HG02623 (cell line): Measurements from ENCODE around the gene CCNL2.
A peak's percentile ranks its signal among the peaks of the same experiment; 100 is the strongest.

Experiments used
- ATAC-seq: cut with Tn5 transposase; IDR thresholded peaks from one replicate; pipeline ENCODE4 v1.9.1; 2021; ENCODE audit warnings: moderate library complexity; ENCODE audit not compliant: unreplicated experiment

Gene CCNL2

GRCh38 chr1:1358433-1359271, 40.5 kb downstream of the CCNL2 start, which contains the start of gene MXRA8:
TSS of gene MXRA8 (minus strand) at chr1:1358555. CDS start at chr1:1358504, 51 bp downstream.
- ATAC-seq, result no peak

- ATAC-seq, result no peak
These were observed 41.2 kb downstream of the CCNL2 start for GRCh38 chr1:1357871-1358432.

DNA sequence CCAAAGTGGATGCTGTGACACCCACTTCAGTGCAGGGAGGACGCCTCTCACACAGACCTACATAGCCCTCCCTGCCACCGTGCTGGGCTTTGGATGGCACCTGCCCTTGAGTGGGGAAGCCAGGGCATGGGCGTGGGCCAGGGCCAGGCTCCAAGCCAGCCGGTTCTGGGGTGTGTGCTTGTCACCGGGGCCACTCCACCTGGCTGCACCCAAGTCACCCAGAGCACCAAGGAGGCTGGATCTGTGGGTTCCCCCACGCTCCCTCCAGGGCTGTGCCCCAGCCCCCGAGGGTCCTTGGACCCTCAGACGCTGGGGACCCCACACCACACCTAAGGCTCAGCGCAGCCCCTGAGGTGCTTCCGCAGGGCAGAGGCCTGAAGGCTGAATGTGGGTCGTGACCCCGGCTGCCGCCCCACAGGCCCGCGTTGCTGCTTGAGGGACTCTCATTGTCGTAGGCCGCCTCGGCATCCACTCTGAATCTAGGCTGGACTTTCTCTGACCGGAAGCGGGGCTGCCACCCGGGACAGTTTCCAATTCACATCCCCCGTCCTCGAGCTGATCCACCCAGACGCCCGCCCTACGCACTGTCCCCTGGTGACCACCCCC, 42.2 kb downstream of the CCNL2 start:
- ATAC-seq, result no peak

DNA sequence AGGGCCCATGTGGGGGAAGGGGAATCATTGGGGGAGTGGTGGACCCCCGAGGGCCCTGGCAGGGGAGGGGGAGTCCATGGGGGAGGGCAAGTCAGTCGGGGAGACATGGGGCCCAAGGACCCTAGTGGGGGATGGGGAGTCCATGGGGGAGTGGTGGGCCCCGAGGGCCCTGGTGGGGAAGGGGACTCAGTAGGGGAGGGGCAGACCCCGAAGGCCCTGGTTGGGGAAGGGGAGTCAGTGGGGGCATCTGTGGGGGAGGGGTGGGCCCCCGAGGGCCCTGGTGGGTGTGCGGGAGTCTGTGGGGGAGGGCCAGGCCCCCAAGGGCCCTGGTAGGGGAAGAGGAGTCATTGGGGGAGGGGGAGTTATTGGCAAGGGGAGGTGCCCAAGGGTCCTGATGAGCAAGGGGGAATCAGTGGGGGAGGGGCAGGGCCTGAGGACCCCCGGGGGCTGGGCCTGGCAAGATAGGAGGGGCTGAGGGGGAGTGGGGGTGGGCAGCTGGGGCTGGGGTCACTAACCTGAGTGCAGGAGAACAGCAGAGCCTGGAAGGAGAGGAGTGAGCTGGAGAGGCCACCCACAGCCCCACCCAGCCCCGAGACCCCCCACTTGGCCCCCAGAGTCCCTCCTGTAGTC, 42.9 kb downstream of the CCNL2 start:
- ATAC-seq, result no peak

DNA sequence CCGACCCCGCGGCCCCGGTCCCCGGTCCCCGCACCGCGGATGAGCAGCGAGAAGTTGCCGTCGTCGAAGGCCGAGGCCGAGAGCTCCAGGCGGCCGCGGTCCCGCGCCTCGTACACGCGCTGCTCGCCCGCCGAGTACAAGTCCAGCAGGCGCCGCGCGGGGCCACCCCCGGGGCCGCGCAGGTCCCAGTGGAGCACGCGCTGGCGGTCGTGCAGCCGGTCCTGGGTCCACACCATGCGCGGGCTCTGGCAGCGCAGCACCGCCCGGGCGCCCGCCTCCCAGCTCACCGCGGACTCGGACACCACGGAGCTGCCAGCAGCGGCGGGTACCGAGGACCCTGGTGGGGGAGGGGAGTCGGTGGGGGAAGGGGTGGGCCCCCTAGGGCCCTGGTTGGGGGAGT, 43.7 kb downstream of the CCNL2 start:
- no peak for ATAC-seq

DNA sequence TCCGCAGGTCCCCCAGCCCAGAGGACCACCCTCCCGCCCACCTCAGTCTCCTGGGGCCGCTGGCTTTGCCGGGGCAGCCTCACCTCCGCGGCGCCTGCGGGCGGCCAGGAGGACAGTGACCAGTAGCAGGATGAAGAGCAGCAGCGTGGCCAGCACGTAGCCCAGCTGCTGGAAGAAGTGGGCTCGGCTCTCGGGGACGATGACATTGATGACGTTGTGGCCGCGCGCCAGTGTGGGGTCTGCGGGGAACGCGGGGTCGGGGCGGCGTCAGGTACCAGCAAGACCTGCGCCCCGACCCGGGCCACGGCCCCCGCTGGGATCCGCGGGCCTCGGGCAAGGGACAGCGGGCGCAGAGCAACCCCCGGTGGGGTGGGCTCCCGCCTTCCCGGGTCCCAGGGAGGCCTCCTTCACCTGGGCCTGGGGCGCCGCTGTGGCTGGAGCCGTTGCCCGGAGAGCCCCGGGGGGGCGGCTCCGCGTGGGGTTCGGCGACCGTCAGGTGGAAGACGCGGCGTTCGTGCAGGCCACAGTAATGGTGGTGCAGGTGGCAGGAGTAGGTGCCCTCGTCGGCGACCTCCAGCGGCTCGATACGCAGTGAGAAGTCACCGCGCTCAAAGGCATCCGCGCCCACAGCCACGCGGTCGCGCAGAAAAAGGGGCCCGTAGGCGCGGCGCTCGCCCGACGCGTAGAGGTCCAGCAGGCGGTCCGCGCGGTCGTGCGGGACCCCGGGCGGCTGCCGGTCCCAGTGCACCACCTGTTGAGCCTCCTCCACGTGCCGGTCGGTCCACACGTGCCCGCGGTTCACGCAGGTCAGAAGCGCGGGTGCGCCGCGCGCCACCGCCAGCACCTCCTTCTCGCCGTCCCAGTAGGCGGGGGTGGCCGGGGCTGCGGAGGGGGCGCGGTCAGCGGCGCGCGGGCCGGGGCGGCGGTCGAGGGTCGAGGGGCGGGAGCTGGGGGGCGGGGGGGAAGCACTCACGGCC, 44.6 kb downstream of the CCNL2 start:
- no peak for ATAC-seq

DNA sequence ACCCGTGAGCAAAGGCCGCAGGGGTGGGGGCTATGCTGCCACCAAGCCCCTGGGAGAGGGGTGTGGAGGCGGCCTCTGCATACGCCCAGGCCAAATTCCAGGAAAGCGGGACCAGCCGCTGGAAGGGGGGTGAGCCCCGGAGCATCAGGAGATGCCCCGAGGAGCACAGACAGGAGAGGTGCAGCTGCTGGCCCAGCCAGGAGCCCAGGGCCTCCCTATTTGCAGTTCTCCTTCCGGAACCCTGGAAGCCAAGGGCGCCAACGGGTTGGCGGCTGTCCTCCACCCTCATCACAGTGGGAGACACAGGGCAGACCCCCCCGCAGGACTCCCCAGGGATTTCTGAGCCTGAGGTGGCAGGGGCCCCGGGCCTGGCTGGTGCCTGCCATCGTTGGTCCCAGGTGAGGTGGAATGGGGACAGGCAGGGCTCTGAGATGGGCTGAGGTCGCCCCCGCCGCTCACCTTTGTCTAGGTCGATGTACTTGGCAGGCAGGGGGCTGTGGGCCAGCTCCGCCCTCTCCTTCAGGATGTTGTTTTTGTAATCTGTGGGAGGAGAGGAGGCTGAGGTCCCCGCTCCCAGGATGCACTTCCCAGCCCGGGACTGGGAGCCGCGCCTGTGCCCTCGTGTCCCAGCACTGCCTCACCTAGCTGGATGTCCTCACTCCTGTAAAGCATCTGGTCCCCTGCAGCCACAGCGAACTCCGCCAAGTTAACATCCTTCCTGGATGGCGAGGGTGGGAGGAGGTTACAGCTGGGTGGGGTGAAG, 45.6 kb downstream of the CCNL2 start:
- ATAC-seq, result no peak

DNA sequence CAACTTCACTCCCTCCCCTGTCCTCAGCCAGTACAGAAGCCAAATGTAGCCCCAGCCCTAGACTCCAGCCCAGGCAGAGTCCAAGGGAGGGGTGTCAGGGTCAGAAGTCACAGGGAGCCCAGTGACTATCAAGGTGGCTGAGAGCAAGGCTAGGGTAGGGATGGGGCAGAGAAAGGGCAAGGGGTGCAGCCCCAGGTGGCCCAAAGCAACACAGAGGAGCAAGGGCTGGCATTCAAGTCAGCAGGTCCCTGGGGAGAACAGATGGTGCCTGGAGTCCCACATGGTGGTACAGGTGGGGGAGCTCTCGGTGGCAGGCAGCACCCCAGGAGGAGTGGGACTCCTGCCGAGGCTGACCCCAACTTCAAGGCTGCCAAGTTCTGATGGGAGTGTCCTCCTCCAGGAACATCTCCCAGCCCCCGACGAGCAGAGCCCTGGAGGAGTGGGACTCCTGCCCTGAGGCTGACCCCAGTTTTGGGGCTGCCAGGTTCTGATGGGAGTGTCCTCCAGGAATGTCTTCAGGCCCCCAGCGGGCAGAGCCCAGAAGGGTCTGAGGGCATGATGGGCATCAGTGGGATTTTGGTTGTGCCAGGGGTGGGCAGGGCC, 46.2 kb downstream of the CCNL2 start:
- ATAC-seq, result no peak

GRCh38 chr1:1351511-1352427, 47.4 kb downstream of the CCNL2 start:
- no peak for ATAC-seq

DNA sequence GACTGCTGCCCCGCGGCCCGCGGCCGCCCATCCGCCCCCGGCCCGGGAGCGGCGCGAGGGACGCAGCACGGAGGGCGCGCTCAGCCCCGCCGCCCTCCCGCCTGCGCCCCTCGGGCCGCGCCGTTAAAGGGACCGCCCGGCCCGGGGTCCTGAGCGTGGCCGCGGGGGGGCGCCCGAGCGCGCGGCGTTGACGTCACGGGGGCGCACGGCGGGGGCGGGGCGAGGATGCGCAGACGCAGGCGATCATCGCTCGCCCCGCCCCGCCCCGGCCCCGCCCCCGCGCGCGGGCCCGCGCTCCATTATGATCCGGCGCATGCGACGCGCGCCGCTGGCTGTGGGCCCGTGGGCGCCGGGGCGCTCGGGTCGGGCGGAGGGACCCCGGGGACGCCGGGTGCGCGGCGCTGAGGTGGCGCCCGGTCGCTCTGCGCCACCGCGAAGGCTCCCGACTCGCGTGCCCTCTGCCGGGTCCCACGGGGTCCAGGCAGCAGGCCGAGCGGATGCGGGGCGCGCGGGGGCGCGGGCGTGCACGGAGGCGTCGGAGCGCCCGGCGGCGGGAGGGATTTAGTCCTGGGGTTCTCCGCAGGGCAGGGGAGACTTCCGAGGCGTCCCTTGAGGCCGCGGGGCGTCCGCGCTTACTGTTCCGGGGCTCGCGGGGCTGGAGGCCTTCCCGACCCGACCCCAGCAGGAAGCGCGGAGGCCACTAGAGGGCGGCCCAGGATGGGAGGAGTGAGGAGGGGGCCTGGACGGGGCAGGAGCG, 49.7 kb downstream of the CCNL2 start, which contains the start of gene DVL1:
Gene DVL1, minus strand, starts transcription at position 163 of the 757 bp plus-strand sequence. CDS start 353 bp downstream, outside the sequence.
- peak; percentile 63 for ATAC-seq

- ATAC-seq, result peak; percentile 34
These were observed 50.5 kb downstream of the CCNL2 start for GRCh38 chr1:1348420-1349255.

DNA sequence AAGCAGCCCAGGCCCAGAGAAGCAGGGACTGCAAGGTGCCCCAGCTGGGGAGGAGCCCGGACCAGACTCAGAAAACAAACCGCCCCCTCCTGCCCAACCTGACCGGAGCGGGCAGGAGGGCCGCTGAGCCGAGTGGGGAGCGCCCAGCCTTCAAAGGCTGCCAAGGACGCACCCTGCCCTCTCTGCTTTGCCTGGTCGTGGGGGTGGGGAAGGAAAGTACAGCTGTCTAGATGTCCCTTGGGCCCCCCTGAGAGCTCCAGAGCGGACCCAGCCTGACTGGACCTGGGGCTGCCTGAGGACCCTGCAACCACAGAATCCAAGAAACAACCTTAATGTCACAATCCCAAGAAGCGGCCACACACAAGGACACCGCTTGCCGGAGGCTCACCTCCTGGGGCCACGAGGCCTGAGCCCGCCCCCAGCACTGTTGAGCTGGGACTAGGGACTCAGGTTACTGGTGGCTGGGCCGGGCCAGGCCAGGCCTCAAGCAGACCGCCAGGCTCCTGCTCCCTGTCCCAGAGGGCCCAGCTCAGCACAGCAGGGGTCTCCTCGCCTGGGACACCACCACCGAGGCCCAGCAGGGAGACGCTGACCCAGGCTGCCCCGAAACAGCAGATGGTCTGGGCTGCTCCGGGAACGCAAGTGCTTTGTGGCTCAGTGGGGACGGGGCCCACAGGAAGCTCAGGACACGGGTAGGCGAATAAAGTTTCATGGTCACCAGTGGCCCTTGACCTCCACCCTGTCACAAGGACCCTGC, 51.3 kb downstream of the CCNL2 start:
- no peak for ATAC-seq

DNA sequence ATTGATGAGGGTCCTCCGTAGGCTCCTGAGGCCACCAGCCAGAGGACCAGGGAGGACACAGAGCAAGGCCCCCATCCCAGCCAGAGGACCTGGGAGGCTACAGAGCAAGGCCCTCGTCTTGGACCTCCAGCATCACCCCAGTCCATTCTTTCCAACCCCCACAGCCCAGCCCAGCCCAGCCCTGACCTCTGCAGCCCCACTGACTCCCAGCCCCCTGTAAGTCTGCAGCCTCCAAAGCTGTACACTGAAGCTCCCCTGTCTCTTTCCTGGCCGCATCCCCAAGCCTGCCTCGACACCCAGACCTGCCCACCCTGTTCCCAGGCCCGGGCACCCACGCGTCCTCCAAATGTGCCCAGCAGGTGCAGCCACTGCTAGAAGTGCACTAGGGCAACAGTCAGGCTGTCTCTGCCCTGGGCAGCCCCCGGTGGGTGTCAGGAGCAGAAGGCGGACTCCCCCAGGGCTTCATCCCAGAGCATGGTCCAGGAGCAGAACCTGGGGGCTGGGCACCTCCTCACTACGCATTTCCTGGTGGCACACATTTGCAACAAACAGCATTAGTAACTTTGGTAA, 52.0 kb downstream of the CCNL2 start:
- ATAC-seq, result no peak

DNA sequence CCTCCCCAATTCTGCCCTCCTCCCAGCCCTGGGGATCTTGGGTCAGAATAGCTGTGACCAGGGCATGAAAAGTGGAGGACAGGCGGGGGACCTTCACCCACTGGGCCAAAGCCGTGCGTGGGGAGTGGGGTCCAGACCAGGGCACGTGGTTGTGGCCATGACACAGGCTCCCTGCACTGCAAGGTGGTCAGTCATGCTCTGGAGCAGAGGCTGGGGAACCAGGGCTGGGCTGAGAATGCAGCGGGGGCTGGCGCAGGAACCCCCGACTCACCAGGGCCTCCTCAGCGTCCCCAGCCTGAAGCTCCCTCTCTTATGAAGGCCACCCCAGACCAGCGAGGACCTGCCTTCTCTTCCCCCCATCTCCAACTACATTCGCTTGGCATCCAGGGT, 52.6 kb downstream of the CCNL2 start:
- no peak for ATAC-seq

- no peak for ATAC-seq
These were observed 53.2 kb downstream of the CCNL2 start for GRCh38 chr1:1345860-1346500.
